HL-60 (cell line): ENCODE measurements around the gene DNAH2.

ENCODE experiments used
- DNase-seq, 2 experiments: peaks; one replicate each; pipeline ENCODE4 v3.0.0-alpha.2; 2010 to 2020; ENCODE audit warnings: low read depth in 1 of 2, low spot score in 1 of 2
- H3K27ac ChIP-seq: fragments of 250-450 bp; sonication (Bioruptor Pico); replicated peaks from 2 replicates; pipeline ENCODE4 v1.5.1; 2020; ENCODE audit warnings: mild to moderate bottlenecking, moderate library complexity
- H3K27me3 ChIP-seq: fragments of 250-450 bp; sonication (Bioruptor Pico); 2 replicates; pipeline ENCODE4 v1.5.1; 2021; ENCODE audit warnings: mild to moderate bottlenecking, moderate library complexity; ENCODE audit not compliant: insufficient read depth, poor library complexity, severe bottlenecking
- H3K4me3 ChIP-seq: replicated peaks from 2 replicates; pipeline ENCODE4 v1.5.1; 2011; ENCODE audit warnings: mild to moderate bottlenecking, control low read depth, low read length; ENCODE audit not compliant: insufficient read depth
- CTCF ChIP-seq: IDR thresholded peaks from one replicate; pipeline ENCODE4 v1.5.1; 2011; ENCODE audit warnings: low read length, control low read depth, inconsistent platforms; ENCODE audit not compliant: insufficient read depth
- GABPA ChIP-seq: IDR thresholded peaks from 2 replicates; pipeline ENCODE4 v1.6.1; 2012; ENCODE audit warnings: low read depth
- POLR2AphosphoS5 ChIP-seq: IDR thresholded peaks from 2 replicates; pipeline ENCODE4 v1.6.1; 2012; ENCODE audit warnings: low read depth
- REST ChIP-seq: IDR thresholded peaks from 2 replicates; pipeline ENCODE4 v1.6.1; 2012; ENCODE audit warnings: low read depth; ENCODE audit not compliant: insufficient replicate concordance
- SPI1 ChIP-seq: IDR thresholded peaks from 2 replicates; pipeline ENCODE4 v1.6.1; 2012; ENCODE audit warnings: low read depth, mild to moderate bottlenecking, borderline replicate concordance

The DNAH2 gene

GRCh38 chr17:7780736-7781135 lies 63.2 kb downstream of the DNAH2 start:
- Histone ChIP-seq H3K4me3 (no peak overlapping the region), H3K27ac (no peak overlapping the region), H3K27me3 (no peaks in the 10 kb centered on the region)
- TF ChIP-seq REST, result no peak
- DNase-seq, result no peak

- no peak overlapping the region for H3K4me3 ChIP-seq
- no peak for DNase-seq
- TF ChIP-seq REST (no peak), SPI1 (no peak), POLR2AphosphoS5 (no peak), CTCF (no peak), GABPA (no peak)
- no peak overlapping the region for H3K27ac ChIP-seq
- no peaks in the 10 kb centered on the region for H3K27me3 ChIP-seq
Observed at GRCh38 chr17:7781429-7781828, 63.9 kb downstream of the DNAH2 start.

GRCh38 chr17:7782240-7782639 lies 64.7 kb downstream of the DNAH2 start:
- TF ChIP-seq CTCF (no peak), POLR2AphosphoS5 (no peak), REST (no peak), GABPA (no peak), SPI1 (no peak)
- Histone ChIP-seq H3K4me3 (no peak overlapping the region), H3K27me3 (no peaks in the 10 kb centered on the region), H3K27ac (no peak overlapping the region)
- DNase-seq, result no peak

- H3K4me3 ChIP-seq, result no peak overlapping the region
- H3K27ac ChIP-seq, result no peak overlapping the region
- no peak for TF ChIP-seq SPI1
- TF ChIP-seq REST, result no peak
- no peak for TF ChIP-seq GABPA
- no peak for TF ChIP-seq CTCF
- H3K27me3 ChIP-seq, result no peaks in the 10 kb centered on the region
- no peak for DNase-seq
Observed at GRCh38 chr17:7786866-7787265, 69.3 kb downstream of the DNAH2 start.
